HAP-1 (cell line): ENCODE data around the gene DCLK2.

Source experiments
- DNase-seq, 2 experiments: peaks; one replicate each; pipeline ENCODE4 v3.0.0-alpha.2; 2016 to 2020; ENCODE audit warnings: low spot score in 2 of 2
- H3K27me3 ChIP-seq: fragments of 250-450 bp; sonication (Bioruptor Pico); 2 replicates; pipeline ENCODE4 v1.5.1; 2020; ENCODE audit warnings: low read depth, mild to moderate bottlenecking, moderate library complexity
- H3K36me3 ChIP-seq: fragments of 250-450 bp; sonication (Bioruptor Pico); replicated peaks from 2 replicates; pipeline ENCODE4 v1.5.1; 2020; ENCODE audit warnings: mild to moderate bottlenecking
- H3K4me1 ChIP-seq: fragments of 250-450 bp; sonication (Bioruptor Pico); 2 replicates; pipeline ENCODE4 v1.5.1; 2020; ENCODE audit warnings: mild to moderate bottlenecking
- H3K4me3 ChIP-seq: fragments of 250-450 bp; sonication (Bioruptor Pico); 2 replicates; pipeline ENCODE4 v1.5.1; 2020; ENCODE audit warnings: mild to moderate bottlenecking, moderate library complexity
- H3K9me3 ChIP-seq: fragments of 250-450 bp; sonication (Bioruptor Pico); 2 replicates; pipeline ENCODE4 v1.5.1; 2020; ENCODE audit warnings: mild to moderate bottlenecking, moderate library complexity
- in situ Hi-C: fragments of 300-500 bp; cut with MboI; formaldehyde crosslinking; loops from 3 replicates; pipeline ENCODE4 v1.14.3; 2020; ENCODE audit warnings: low sequenced_read_pairs, inconsistent platforms, mixed read lengths

The DCLK2 gene

GRCh38 chr4:150217192-150217591 lies 138.9 kb downstream of the DCLK2 start:
- H3K36me3 ChIP-seq = no peaks in the 10 kb centered on the region
- H3K27me3 ChIP-seq = no peaks in the 10 kb centered on the region
- in situ Hi-C loops = loop anchor here (10.0 kb wide), 1 partner anchor 212 kb away; no protein-coding TSS in a partner anchor
- peaks cover 10% of the 10 kb centered on the region for H3K4me1 ChIP-seq
- no peak overlapping the region for H3K4me3 ChIP-seq
- no peaks in the 10 kb centered on the region for H3K9me3 ChIP-seq
- DNase-seq = peak; percentile 40 to 64

- Histone ChIP-seq H3K4me3 (no peak overlapping the region), H3K36me3 (no peaks in the 10 kb centered on the region), H3K4me1 (peaks cover 10% of the 10 kb centered on the region), H3K27me3 (no peaks in the 10 kb centered on the region), H3K9me3 (no peaks in the 10 kb centered on the region)
- in situ Hi-C loops = loop anchor here (10.0 kb wide), 1 partner anchor 213 kb away; no protein-coding TSS in a partner anchor
- peak in 1 of 2 experiments; percentile 25 for DNase-seq
Observed at GRCh38 chr4:150217808-150218207, 139.6 kb downstream of the DCLK2 start.

GRCh38 chr4:150218447-150218846 lies 140.2 kb downstream of the DCLK2 start:
- Histone ChIP-seq H3K27me3 (no peaks in the 10 kb centered on the region), H3K9me3 (no peaks in the 10 kb centered on the region), H3K4me1 (peaks cover 10% of the 10 kb centered on the region), H3K36me3 (no peaks in the 10 kb centered on the region), H3K4me3 (no peak overlapping the region)
- in situ Hi-C loops = loop anchor here (10.0 kb wide), 1 partner anchor 214 kb away; no protein-coding TSS in a partner anchor
- DNase-seq = no peak

GRCh38 chr4:150219841-150220240 lies 141.6 kb downstream of the DCLK2 start:
- Histone ChIP-seq H3K4me1 (peaks cover 10% of the 10 kb centered on the region), H3K27me3 (no peaks in the 10 kb centered on the region), H3K36me3 (no peaks in the 10 kb centered on the region), H3K9me3 (no peaks in the 10 kb centered on the region), H3K4me3 (no peak overlapping the region)
- in situ Hi-C loops = loop anchor here (10.0 kb wide), 1 partner anchor 215 kb away; no protein-coding TSS in a partner anchor
- DNase-seq = no peak

- Histone ChIP-seq H3K9me3 (no peaks in the 10 kb centered on the region), H3K36me3 (no peaks in the 10 kb centered on the region), H3K4me3 (no peak overlapping the region), H3K27me3 (no peaks in the 10 kb centered on the region), H3K4me1 (peaks cover 12% of the 10 kb centered on the region)
- DNase-seq = no peak
- in situ Hi-C loops = no loop called here
Observed at GRCh38 chr4:150224896-150225591, 146.8 kb downstream of the DCLK2 start.

GRCh38 chr4:150229520-150229919 lies 151.3 kb downstream of the DCLK2 start:
- in situ Hi-C loops = no loop called here
- DNase-seq = peak; percentile 37 to 91
- Histone ChIP-seq H3K4me3 (no peak overlapping the region), H3K27me3 (no peaks in the 10 kb centered on the region), H3K9me3 (no peaks in the 10 kb centered on the region), H3K36me3 (no peaks in the 10 kb centered on the region), H3K4me1 (peaks cover 16% of the 10 kb centered on the region)

GRCh38 chr4:150230561-150230960 lies 152.3 kb downstream of the DCLK2 start:
- no peaks in the 10 kb centered on the region for H3K9me3 ChIP-seq
- no peak overlapping the region for H3K4me3 ChIP-seq
- no peaks in the 10 kb centered on the region for H3K36me3 ChIP-seq
- H3K27me3 ChIP-seq = no peaks in the 10 kb centered on the region
- in situ Hi-C loops = no loop called here
- no peak for DNase-seq
- H3K4me1 ChIP-seq = peaks cover 16% of the 10 kb centered on the region

GRCh38 chr4:150231107-150231770 lies 153.0 kb downstream of the DCLK2 start:
- H3K36me3 ChIP-seq = no peaks in the 10 kb centered on the region
- H3K4me1 ChIP-seq = peaks cover 16% of the 10 kb centered on the region
- no peaks in the 10 kb centered on the region for H3K9me3 ChIP-seq
- in situ Hi-C loops = no loop called here
- H3K4me3 ChIP-seq = no peak overlapping the region
- H3K27me3 ChIP-seq = no peaks in the 10 kb centered on the region
- no peak for DNase-seq

GRCh38 chr4:150232029-150232428 lies 153.8 kb downstream of the DCLK2 start:
- Histone ChIP-seq H3K9me3 (no peaks in the 10 kb centered on the region), H3K4me3 (no peak overlapping the region), H3K4me1 (peaks cover 16% of the 10 kb centered on the region), H3K36me3 (no peaks in the 10 kb centered on the region), H3K27me3 (no peaks in the 10 kb centered on the region)
- in situ Hi-C loops = no loop called here
- no peak for DNase-seq

GRCh38 chr4:150234246-150234645 lies 156.0 kb downstream of the DCLK2 start:
- DNase-seq = no peak
- no peaks in the 10 kb centered on the region for H3K27me3 ChIP-seq
- no peaks in the 10 kb centered on the region for H3K36me3 ChIP-seq
- no peaks in the 10 kb centered on the region for H3K9me3 ChIP-seq
- H3K4me1 ChIP-seq = peaks cover 13% of the 10 kb centered on the region
- H3K4me3 ChIP-seq = no peak overlapping the region
- in situ Hi-C loops = no loop called here

- H3K9me3 ChIP-seq = no peaks in the 10 kb centered on the region
- peaks cover 2% of the 10 kb centered on the region for H3K4me1 ChIP-seq
- no peak for DNase-seq
- in situ Hi-C loops = no loop called here
- no peaks in the 10 kb centered on the region for H3K27me3 ChIP-seq
- no peak overlapping the region for H3K4me3 ChIP-seq
- no peaks in the 10 kb centered on the region for H3K36me3 ChIP-seq
Observed at GRCh38 chr4:150235317-150235716, 157.1 kb downstream of the DCLK2 start.

GRCh38 chr4:150235808-150236271 lies 157.6 kb downstream of the DCLK2 start:
- Histone ChIP-seq H3K27me3 (no peaks in the 10 kb centered on the region), H3K4me3 (no peak overlapping the region), H3K4me1 (no peaks in the 10 kb centered on the region; the same call in 1 of the 2 replicates), H3K36me3 (no peaks in the 10 kb centered on the region), H3K9me3 (no peaks in the 10 kb centered on the region)
- DNase-seq = no peak
- in situ Hi-C loops = no loop called here

- H3K4me1 ChIP-seq = no peaks in the 10 kb centered on the region
- DNase-seq = no peak
- no peaks in the 10 kb centered on the region for H3K27me3 ChIP-seq
- in situ Hi-C loops = no loop called here
- no peaks in the 10 kb centered on the region for H3K9me3 ChIP-seq
- H3K4me3 ChIP-seq = no peak overlapping the region
- no peaks in the 10 kb centered on the region for H3K36me3 ChIP-seq
Observed at GRCh38 chr4:150236626-150237025, 158.4 kb downstream of the DCLK2 start.
